GM18868 (cell line): ENCODE results near the gene AHI1.
A peak's percentile ranks its signal among the peaks of the same experiment; 100 is the strongest.

ENCODE experiments used
- ATAC-seq: cut with Tn5 transposase; IDR thresholded peaks from one replicate; pipeline ENCODE4 v1.9.1; 2021; ENCODE audit warnings: mild to moderate bottlenecking, moderate library complexity; ENCODE audit not compliant: unreplicated experiment

AHI1 gene

GRCh38 chr6:135464634-135465033, 32.9 kb downstream of the AHI1 start:
- peak; percentile 65 for ATAC-seq

GRCh38 chr6:135461208-135461607, 36.3 kb downstream of the AHI1 start:
- no peak for ATAC-seq

DNA sequence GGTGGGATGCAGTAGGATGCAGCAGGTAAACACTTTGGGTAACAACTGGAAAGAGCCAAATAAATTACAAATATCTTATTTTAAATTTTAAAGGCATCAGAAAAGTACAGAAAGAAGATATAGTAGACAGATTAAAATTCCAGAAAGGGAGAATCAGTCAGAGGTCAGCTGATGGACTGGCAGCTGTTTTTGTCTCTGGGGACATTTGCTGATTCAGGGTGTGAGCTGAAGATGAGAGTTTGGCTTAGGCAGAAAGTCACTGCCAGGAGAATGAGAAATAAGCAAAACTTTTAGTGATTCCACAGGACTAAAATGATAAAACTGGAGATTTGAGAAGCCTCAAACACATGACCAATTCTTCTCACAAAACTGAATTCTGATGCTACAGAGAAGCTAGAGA, 39.5 kb downstream of the AHI1 start:
- no peak for ATAC-seq

DNA sequence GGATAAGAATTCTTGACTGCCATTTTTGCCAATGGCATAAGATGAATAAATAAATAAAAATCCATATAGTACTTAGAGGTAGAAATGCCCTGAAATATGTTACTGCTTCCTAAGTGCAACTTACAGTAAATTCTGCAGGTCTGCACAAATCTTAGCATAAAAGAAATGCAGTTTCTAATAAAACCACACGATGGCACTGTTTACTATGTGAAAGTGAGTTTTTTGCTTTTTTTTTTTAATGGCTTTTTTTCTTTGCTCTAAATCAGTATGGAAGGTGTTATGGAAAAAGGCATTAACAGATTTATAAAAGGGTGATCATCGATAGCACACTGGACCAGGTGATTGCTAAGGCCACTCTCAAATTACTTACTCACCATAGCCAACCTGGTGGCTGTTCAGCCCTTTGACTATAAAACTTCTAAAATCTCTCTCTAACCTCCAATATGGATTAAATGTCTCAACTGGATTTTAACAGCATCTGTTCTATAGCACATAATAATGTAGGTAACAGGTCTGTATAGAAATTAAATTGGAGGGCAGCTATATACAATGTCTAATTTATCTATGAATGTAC, 45.8 kb downstream of the AHI1 start:
- ATAC-seq, result no peak

- ATAC-seq, result peak; percentile 83
Observed at GRCh38 chr6:135449246-135449645, 48.3 kb downstream of the AHI1 start.

- peak; percentile 82 for ATAC-seq
Observed at GRCh38 chr6:135440087-135440792, 57.3 kb downstream of the AHI1 start.

DNA sequence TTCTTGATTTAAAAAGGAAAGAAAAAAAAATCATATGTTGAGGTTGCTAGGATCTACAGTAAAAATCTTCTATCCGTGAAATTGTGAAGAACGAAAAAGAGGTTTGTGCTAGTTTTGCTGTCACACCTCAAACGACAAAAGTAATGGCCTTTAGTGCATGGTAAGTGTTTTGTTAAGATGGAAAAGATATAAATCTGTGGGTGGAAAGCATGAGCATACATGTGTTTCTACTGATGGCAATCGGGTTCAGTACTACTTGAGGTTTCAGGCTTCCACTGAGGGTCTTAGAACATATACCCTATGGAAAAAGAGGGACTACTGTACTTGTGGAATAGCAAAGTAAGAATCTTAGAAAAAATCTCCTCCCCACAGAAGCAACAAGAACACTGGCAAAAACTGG, 58.0 kb downstream of the AHI1 start:
- ATAC-seq, result no peak

DNA sequence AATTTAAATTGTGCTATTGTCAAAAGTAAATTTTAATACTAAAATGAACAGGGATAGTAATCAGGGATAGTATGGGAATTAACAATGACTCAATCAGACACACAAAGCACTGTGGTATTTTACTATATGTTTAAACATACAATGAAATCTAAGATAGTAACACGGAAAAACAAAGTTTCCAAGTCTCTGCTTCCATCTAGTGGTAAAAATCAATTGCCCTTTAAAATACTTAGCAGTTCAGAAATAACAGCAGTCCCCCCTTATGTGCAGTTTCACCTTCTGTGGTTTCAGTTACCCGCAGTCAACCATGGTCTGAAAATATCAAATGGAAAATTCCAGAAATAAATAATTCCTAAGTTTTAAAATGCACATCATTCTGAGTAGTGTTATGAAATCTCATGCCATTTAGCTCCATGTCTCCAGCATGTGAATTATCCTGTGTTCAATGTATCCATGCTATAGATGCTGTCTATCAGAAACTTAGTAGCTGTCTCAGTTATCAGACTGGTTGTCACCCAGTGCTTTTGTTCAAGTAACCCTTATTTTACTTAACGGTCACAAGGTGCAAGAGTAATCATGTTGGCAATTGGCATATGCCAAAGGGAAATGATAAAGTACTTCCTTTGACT, 58.5 kb downstream of the AHI1 start:
- ATAC-seq, result peak; percentile 48

DNA sequence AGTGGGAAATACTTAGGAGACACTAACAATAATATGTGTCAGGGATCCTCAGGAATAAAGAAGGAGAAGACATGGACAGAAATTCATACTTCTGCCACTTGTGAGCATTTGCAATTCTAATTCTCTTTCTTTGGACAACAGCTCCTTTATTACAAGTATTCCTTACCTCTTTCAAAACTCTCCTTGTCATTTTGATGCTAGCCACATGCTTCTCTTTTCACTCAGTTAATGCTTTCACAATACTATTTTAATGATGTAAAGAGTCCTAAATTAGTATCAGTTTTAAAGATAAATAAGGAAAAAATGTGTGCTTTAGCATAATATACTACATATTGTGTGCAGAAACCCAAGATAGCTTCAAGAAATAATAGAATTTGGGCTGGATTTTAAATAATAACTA, 62.5 kb downstream of the AHI1 start:
- ATAC-seq, result no peak

- peak; percentile 67 for ATAC-seq
Observed at GRCh38 chr6:135434095-135434494, 63.4 kb downstream of the AHI1 start.

- no peak for ATAC-seq
Observed at GRCh38 chr6:135428078-135428477, 69.5 kb downstream of the AHI1 start.

DNA sequence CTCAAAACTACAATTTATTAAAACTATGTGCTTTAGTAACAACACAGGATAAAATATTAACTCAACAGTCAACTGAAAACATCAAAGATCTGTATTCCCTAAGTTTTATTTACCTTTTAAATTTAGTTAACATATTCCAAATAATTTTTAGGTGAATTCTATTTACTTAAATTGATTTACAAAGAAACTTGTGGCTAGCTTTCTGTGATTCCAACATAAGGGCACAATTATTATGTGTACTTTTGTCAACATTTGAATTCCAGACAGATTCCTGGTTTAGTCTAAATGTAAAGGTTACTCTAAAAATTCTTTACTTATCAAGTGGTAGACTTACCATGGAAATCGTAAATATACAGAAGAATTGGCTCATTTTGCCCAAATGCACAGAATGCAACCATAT, 70.7 kb downstream of the AHI1 start:
- no peak for ATAC-seq

- no peak for ATAC-seq
Observed at GRCh38 chr6:135424385-135424784, 73.2 kb downstream of the AHI1 start.

DNA sequence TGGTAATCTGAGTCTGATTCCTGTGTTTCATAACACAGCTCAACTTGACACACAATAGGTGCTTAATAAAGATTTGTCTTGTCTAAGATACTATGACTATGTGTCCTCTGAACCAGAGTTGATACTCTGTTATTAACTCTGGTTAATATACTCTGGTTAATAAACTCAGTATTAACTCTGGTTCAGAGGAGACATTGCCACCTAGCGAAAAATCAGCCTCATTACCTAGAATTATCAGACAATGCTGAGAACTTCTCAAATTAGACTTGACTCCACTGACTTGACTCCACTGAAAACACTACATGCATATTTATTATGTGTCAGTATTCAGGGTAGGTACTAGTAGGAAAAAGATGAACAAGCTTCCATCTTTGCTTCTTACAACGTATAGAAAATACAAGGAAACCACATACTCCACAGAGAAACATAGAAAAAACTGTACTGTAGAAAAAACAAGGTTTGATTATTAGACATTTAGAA, 73.9 kb downstream of the AHI1 start:
- peak; percentile 76 for ATAC-seq

- no peak for ATAC-seq
Observed at GRCh38 chr6:135419162-135419561, 78.4 kb downstream of the AHI1 start.

DNA sequence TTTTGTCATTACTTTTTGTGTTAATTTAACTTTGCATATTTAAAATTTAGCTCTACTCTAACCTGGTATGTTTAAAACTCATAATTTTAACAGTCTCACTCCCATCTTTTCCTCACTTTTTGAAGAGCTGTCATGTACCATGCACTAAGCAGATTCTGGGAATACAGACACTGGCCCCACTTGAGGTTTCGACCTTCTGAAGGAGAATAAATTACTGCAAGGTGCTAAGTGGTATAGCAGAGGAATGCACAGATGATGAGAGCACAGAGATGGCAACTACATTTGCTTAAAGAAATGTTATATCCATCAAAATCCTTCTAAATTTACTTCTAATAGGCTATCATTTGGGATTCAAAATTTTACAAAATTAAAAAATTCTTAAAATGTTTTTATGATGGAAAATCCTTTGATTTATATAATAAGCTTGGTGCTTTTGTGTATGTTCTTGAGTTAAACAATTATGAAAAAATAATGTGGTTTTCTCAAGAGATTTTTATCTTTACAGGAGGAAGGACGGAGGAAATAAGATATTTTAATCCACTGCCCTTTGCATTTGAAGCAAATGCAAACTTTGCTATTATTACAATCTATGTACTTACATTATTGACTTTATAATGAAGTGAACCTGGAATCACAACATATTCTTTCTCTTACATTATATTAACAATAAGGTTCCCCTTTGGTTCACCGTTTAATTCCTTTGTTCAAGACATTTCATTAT, 79.3 kb downstream of the AHI1 start:
- no peak for ATAC-seq

GRCh38 chr6:135412761-135413160, 84.8 kb downstream of the AHI1 start:
- ATAC-seq, result no peak

DNA sequence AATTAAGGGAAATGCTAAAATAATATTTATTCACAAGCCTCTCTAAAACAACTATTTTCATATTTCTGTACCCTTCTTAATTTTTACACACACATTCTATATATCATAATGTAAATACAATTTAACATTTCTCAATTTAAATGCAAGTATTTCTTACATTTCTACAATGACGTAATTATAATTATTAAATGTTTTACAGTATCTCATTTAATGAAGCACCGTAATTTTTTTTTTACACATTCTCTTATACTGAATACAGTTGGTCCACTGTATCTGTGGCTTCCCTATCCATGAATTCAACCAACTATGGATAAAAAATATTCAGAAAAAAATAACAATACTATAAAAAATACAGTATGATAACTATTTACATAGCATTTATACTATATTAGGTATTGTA, 85.7 kb downstream of the AHI1 start:
- no peak for ATAC-seq

- no peak for ATAC-seq
Observed at GRCh38 chr6:135411339-135411738, 86.2 kb downstream of the AHI1 start.

DNA sequence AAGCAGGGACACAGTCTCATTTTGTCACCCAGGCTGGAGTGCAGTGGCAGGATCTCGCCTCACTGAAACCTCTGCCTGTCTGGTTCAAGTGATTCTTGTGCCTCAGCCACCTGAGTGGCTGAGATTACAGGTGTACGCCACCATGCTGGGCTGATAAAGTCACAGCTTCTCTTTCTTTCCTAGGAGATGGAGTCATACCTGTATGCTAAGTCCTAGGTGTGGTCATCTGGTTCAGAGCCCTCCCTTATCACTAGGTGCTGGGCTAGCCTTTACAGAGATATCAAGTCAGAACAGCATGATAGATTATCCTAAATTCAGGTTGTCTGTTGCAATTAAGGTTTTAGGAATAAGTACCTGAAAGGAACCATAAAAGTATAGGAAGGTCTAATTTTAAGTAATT, 86.7 kb downstream of the AHI1 start:
- ATAC-seq, result no peak

- no peak for ATAC-seq
Observed at GRCh38 chr6:135403584-135403983, 94.0 kb downstream of the AHI1 start.

DNA sequence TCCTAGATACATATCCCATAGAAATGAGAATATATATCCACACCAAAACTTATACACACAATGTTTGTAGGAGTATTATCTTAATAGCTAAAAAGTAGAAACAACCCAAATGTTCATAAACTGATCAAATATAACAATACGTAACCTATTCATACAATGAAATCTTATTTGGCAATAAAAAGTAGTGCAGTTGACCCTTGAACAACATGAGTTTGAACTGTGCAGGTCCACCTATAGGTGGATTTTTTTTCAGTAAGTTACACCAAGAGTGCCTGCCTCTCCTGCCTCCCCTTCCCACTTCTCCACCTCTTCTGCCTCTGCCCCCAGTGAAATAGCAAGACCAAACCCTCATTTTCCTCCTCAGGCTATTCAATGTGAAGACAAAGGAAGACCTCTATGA, 95.2 kb downstream of the AHI1 start:
- no peak for ATAC-seq
